ENCODE data around the gene PCDHGA6. TPM values are rescaled to one million over a fixed set of nuclear protein-coding genes. Genes with fewer than 3 reads are reported as not detected.
"Not testable (repeated sequence)": the region's sequence is repeated elsewhere in the genome, so short reads cannot be mapped to it uniquely, and the experiment has no call there.

The PCDHGA6 gene
- total RNA-seq, 1 experiment from 2014 or later = 1.8 TPM

DNA sequence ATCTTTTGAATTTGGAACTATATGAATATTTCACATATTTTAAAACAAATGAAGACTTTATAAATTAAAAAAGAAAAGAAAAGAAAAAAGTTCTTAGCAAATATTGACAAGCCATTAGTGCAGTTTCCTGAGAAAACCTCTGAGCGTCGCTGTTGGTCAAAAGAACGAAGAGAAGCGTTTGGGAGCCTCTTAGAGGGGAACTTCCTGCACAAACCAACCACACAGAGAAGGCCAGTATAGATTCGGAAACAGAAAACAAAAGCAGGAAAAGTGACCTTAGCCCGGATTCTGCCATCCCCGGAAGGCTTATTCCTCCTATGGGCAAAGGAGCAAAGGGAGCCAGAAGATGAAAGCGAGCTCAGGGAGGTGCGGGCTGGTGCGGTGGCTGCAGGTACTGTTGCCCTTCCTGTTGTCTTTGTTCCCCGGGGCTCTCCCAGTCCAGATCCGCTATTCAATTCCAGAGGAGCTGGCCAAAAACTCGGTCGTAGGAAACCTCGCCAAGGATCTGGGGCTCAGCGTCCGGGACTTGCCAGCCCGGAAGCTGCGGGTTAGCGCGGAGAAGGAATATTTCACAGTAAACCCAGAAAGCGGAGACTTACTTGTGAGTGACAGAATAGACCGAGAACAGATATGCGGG is 13.8 kb upstream of the PCDHGA6 start, which contains the start of gene PCDHGB2:
PCDHGB2 (plus strand) TSS at position 205 of the 637 bp plus-strand sequence; CDS start at position 347, 142 bp downstream.
- peak; percentile 74 for DNase-seq (ENCODE audit: low read depth)

DNA sequence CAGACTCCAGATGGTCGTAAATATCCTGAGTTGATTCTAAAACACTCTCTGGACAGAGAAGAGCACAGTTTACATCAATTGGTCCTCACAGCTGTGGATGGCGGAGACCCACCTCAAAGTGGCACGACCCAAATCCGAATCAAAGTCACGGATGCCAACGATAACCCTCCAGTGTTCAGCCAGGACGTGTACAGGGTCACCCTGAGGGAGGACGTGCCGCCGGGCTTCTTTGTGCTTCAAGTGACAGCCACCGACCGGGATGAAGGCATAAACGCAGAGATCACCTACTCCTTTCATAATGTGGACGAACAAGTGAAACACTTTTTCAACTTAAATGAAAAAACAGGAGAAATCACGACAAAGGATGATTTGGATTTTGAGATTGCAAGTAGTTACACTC is 13.0 kb upstream of the PCDHGA6 start:
- no peak for DNase-seq (ENCODE audit: low read depth)

DNA sequence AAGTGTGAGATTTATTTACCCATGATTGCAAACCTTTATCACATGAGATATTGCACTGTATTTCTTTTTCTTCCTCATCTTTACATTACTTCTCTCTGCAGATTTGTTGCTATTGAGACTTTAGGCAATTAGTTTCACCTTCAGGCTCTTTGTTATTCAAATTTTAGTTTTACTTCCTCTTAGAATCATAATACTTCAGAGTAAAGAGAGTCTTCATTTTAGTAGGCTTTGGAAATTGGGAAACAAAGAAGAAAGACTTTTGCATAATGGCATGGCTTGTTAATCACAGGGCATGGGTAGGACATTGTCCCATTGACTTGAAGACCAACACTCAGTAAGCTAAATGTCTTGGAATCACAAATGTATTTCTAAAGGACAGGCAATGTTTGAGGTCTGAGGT is 11.0 kb upstream of the PCDHGA6 start:
- no peak for DNase-seq (ENCODE audit: low read depth)

DNA sequence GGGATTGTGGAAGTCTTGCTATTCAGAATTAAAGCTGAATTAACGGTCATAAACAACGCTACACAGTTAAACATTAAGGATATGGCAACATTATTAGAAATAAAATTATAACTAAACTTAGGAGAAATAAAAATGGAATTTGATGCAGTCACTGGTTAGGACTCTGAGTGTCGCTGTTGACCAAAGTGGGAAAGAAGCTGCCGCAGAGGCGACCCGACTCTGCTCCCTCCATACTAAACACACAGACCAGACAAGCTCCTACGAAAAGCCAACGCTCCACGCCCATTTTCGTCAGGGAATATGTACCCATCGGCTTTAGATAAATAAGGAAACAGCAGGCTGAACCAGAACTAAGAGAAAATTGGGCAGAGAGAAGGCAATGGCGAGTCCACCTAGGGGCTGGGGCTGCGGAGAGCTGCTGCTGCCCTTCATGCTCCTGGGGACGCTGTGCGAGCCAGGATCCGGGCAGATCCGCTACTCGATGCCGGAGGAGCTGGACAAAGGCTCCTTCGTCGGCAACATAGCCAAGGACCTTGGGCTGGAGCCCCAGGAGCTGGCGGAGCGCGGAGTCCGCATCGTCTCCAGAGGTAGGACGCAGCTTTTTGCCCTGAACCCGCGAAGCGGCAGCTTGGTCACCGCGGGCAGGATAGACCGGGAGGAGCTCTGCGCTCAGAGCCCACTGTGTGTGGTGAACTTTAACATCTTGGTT is 9.6 kb upstream of the PCDHGA6 start, which contains the start of gene PCDHGA5:
PCDHGA5 (plus strand) TSS at position 211 of the 709 bp plus-strand sequence; CDS start at position 380, 169 bp downstream.
- DNase-seq (ENCODE audit: low read depth) = peak; percentile 42

DNA sequence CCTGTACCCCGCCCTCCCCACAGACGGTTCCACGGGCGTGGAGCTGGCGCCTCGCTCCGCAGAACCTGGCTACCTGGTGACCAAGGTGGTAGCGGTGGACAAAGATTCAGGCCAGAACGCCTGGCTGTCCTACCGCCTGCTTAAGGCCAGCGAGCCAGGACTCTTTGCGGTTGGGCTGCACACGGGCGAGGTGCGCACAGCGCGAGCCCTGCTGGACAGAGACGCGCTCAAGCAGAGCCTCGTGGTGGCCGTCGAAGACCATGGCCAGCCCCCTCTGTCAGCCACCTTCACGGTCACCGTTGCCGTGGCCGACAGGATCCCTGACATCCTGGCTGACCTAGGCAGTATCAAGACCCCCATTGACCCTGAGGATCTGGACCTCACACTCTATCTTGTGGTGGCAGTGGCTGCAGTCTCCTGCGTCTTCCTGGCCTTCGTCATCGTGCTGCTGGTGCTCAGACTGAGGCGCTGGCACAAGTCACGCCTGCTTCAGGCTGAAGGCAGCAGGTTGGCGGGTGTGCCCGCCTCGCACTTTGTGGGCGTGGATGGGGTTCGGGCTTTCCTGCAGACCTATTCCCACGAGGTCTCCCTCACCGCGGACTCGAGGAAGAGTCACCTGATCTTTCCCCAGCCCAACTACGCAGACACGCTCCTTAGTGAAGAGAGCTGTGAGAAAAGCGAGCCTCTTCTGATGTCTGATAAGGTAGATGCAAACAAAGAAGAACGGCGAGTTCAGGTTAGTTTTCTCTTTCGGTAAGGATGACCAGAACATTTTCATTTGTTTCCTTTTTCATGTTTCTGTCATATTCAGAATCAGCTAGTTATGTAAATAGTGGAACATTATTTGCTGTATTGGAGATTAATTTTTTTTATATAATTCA is 7.4 kb upstream of the PCDHGA6 start:
- no peak for DNase-seq (ENCODE audit: low read depth)

DNA sequence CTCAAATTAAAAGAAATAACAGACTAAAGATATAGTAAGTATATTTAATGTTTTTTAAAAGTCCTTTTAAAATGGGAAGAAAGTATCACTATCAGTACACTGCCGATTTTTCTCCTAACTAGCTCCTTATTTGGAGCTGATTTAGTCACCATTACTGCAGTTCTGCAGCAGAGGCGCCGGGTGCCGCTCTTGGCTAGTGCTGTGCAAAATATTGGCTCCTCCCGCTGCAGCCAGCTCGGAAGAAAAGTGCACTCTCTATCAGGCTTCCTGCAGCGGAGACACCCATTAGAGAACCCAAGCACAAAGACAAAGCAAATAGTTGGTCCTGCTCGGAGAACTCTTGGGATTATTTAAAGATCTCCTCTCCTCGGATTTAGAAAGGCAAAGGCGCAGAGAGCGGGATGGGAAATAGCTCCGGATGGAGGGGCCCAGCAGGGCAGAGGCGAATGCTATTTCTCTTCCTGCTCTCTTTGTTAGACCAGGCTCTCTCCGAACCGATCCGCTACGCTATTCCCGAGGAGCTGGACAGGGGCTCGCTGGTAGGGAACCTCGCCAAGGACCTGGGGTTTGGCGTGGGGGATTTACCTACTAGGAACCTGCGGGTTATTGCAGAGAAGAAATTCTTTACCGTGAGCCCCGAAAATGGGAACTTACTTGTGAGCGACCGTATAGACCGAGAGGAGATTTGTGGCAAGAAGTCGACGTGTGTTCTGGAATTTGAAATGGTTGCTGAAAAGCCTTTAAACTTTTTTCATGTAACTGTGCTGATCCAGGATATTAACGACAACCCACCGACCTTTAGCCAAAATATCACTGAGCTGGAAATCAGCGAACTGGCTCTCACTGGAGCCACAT is 3.5 kb upstream of the PCDHGA6 start, which contains the start of gene PCDHGB3:
PCDHGB3 (plus strand) TSS at position 249 of the 855 bp plus-strand sequence; CDS start at position 402, 153 bp downstream.
- peak; percentile 42 for DNase-seq (ENCODE audit: low read depth)

DNA sequence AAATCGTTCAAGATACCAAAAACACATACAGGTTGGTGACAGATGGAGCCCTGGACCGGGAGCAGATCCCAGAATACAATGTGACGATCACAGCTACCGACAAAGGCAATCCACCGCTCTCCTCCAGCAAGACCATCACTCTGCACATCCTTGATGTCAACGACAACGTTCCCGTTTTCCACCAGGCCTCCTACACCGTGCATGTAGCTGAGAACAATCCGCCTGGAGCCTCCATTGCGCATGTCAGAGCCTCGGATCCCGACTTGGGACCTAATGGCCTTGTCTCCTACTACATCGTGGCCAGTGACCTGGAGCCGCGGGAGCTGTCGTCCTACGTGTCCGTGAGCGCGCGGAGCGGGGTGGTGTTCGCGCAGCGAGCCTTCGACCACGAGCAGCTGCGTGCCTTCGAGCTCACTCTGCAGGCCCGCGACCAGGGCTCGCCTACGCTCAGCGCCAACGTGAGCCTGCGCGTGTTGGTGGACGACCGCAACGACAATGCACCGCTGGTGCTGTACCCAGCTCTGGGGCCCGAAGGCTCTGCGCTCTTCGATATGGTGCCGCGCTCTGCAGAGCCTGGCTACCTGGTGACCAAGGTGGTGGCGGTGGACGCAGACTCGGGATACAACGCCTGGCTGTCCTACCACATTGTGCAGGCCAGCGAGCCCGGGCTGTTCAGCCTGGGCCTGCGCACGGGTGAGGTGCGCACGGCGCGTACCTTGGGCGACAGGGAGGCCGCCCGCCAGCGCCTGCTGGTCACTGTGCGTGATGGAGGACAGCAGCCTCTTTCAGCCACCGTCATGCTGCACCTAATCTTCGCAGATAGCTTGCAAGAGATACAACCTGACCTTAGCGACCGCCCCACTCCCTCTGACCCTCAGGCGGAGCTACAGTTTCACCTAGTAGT is 1.9 kb upstream of the PCDHGA6 start:
- no peak for DNase-seq (ENCODE audit: low read depth)

DNA sequence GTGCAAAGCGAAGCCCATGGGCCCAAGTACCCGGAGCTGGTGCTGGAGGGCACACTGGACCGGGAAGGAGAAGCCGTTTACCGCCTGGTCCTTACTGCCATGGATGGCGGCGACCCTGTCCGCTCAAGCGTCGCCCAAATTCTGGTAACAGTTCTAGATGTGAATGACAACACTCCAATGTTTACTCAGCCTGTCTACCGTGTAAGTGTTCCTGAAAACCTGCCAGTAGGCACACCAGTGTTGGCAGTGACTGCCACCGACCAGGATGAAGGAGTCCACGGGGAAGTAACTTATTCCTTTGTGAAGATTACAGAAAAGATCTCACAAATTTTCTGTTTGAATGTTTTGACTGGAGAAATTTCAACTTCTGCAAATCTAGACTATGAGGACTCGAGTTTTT is 936 bp downstream of the PCDHGA6 start:
- DNase-seq (ENCODE audit: low read depth) = no peak

DNA sequence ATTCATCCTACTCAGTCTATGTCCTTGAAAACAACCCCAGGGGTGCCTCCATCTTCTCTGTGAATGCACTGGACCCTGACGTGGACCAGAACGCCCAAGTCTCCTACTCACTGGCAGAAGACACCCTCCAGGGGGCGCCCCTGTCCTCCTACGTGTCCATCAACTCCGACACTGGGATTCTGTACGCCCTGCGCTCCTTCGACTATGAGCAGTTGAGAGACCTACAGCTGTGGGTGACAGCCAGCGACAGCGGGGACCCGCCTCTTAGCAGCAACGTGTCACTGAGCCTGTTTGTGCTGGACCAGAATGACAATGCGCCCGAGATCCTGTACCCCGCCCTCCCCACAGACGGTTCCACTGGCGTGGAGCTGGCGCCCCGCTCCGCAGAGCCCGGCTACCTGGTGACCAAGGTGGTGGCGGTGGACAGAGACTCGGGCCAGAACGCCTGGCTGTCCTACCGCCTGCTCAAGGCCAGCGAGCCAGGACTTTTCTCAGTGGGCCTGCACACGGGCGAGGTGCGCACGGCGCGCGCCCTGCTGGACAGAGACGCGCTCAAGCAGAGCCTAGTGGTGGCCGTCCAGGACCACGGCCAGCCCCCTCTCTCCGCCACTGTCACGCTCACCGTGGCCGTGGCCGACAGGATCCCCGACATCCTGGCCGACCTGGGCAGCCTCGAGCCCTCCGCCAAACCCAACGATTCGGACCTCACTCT is 1.9 kb downstream of the PCDHGA6 start:
- DNase-seq (ENCODE audit: low read depth) = not testable (repeated sequence)

DNA sequence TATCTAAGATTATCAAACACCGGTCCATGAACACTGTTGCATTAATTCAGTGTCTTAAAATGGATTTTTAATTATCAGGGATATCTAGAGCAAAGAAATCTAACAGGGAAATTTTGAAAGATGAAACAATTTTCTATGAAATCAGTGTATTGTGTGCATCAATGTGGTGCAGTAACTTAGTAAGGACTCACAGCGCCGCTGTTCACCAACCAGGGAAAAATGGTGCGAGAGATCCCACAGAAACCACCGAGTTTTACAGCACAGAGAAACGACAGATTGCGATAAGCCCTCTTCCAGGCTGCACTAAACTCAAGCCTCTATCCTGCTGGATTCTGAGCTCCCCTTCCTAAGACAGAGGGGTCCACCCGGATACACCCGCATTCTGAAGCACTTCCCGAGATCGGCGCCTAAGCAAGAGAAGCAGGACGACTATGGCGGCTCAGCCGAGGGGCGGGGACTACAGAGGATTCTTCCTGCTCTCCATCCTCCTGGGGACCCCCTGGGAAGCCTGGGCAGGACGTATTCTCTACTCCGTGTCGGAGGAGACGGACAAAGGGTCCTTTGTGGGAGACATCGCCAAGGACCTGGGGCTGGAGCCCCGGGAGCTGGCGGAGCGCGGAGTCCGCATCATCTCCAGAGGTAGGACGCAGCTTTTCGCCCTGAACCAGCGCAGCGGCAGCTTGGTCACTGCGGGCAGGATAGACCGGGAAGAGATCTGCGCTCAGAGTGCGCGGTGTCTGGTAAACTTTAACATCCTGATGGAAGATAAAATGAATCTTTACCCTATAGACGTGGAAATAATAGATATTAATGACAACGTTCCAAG is 9.0 kb downstream of the PCDHGA6 start, which contains the start of gene PCDHGA7:
PCDHGA7 (plus strand) TSS at position 274 of the 826 bp plus-strand sequence; CDS start at position 432, 158 bp downstream.
- DNase-seq (ENCODE audit: low read depth) = peak; percentile 62

DNA sequence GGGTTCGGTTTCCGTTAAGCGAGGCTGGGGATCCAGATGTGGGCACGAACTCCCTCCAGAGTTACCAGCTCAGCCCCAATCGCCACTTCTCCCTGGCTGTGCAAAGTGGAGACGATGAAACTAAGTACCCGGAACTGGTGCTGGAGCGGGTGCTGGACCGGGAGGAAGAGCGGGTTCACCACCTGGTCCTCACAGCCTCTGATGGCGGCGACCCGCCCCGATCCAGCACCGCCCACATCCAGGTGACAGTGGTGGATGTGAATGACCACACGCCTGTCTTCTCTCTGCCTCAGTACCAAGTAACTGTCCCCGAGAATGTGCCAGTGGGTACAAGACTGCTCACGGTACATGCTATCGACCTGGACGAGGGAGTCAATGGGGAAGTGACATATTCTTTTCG is 9.7 kb downstream of the PCDHGA6 start:
- DNase-seq (ENCODE audit: low read depth) = no peak

DNA sequence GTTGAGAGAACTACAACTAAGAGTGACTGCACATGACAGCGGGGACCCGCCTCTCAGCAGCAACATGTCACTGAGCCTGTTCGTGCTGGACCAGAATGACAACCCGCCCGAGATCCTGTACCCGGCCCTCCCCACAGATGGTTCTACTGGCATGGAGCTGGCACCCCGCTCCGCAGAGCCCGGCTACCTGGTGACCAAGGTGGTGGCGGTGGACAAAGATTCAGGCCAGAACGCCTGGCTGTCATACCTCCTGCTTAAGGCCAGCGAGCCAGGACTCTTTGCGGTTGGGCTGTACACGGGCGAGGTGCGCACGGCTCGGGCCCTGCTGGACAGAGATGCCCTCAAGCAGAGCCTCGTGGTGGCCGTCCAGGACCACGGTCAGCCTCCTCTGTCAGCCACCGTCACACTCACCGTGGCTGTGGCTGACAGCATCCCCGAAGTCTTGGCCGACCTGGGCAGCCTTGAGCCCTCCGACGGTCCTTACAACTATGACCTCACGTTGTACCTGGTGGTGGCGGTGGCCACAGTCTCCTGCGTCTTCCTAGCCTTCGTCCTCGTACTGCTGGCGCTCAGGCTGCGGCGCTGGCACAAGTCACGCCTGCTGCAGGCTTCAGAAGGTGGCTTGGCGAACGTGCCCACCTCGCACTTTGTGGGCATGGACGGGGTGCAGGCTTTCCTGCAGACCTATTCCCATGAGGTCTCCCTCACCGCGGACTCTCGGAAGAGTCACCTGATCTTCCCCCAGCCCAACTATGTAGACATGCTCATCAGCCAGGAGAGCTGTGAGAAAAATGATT is 11.0 kb downstream of the PCDHGA6 start:
- no peak for DNase-seq (ENCODE audit: low read depth)

DNA sequence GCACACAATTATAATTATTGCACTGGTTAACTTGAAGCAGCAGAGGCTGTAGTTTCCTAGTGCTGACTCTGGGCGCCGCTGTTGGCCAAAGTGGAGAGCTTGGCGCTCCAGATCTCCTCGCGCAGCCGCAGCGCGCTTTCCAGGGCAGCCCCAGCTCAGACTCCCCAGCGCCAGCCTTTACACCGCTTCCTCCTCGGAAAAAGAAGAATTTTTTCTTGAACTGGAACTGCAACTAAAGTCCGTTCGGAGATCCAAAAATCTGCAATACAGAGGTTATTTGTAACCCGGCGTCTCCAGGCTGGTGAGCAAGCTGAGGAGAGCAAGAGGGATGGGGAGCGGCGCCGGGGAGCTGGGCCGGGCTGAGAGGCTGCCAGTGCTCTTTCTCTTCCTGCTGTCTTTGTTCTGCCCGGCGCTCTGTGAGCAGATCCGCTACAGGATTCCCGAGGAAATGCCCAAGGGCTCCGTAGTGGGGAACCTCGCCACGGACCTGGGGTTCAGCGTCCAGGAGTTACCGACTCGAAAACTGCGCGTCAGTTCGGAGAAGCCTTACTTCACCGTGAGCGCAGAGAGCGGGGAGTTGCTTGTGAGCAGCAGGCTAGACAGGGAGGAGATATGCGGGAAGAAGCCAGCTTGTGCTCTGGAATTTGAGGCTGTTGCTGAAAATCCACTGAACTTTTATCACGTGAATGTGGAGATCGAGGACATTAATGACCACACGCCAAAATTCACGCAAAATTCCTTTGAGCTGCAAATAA is 14.0 kb downstream of the PCDHGA6 start, which contains the start of gene PCDHGB4:
PCDHGB4 (plus strand) TSS at position 142 of the 755 bp plus-strand sequence; CDS start at position 329, 187 bp downstream.
- DNase-seq (ENCODE audit: low read depth) = peak; percentile 58

DNA sequence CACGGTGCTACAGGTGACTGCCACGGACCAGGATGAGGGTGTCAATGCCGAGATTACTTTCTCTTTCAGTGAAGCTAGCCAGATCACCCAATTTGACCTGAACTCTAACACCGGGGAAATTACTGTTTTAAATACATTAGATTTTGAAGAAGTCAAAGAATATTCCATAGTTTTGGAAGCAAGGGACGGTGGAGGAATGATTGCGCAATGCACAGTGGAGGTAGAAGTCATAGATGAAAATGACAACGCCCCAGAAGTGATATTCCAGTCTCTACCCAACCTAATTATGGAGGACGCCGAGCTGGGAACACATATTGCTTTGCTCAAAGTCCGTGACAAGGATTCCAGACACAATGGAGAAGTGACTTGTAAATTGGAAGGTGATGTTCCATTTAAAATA is 15.0 kb downstream of the PCDHGA6 start:
- no peak for DNase-seq (ENCODE audit: low read depth)

DNA sequence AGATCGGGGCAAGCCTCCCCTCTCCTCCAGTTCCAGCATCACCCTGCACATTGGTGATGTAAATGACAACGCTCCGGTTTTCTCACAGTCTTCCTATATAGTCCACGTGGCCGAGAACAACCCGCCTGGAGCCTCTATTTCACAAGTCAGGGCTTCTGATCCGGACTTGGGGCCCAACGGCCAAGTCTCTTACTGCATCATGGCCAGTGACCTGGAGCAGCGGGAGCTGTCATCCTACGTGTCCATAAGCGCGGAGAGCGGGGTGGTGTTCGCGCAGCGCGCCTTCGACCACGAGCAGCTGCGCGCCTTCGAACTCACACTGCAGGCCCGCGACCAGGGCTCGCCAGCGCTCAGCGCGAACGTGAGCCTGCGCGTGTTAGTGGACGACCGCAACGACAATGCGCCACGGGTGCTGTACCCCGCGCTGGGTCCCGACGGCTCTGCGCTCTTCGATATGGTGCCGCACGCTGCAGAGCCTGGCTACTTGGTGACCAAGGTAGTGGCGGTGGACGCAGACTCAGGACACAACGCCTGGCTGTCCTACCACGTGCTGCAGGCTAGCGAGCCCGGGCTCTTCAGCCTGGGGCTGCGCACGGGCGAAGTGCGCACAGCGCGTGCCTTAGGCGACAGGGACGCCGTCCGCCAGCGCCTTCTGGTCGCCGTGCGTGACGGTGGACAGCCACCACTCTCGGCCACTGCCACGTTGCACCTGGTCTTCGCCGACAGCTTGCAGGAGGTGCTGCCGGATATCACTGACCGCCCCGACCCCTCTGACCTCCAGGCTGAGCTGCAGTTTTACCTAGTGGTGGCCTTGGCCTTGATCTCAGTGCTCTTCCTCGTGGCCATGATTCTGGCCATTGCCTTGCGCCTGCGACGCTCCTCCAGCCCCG is 15.7 kb downstream of the PCDHGA6 start:
- DNase-seq (ENCODE audit: low read depth) = no peak

All from RPMI7951 (cell line).